GM12865 (cell line): ENCODE measurements around the gene CYP2J2.
A peak's percentile ranks its signal among the peaks of the same experiment; 100 is the strongest.

Experiments
- DNase-seq: peaks from one replicate; pipeline ENCODE4 v3.0.0; 2010; ENCODE audit warnings: low read depth
- H3K4me3 ChIP-seq: 2 replicates; pipeline ENCODE4 v1.5.1; 2011; ENCODE audit warnings: mild to moderate bottlenecking, low read depth, low read length, control low read depth
- CTCF ChIP-seq: IDR thresholded peaks from 2 replicates; pipeline ENCODE4 v1.5.1; 2011; ENCODE audit warnings: low read length, control low read depth, low read depth, inconsistent platforms; ENCODE audit not compliant: insufficient read depth; ENCODE audit errors: missing control alignments

Gene CYP2J2

GRCh38 chr1:59906931-59907330 lies 19.6 kb downstream of the CYP2J2 start:
- H3K4me3 ChIP-seq: no peak overlapping the region
- no peak for TF ChIP-seq CTCF
- no peak for DNase-seq

GRCh38 chr1:59903141-59903754 lies 23.3 kb downstream of the CYP2J2 start:
- peak; percentile 18 for DNase-seq
- H3K4me3 ChIP-seq: no peak overlapping the region

GRCh38 chr1:59901770-59902388 lies 24.7 kb downstream of the CYP2J2 start:
- DNase-seq: no peak
- no peak for TF ChIP-seq CTCF

More at GRCh38 chr1:59903141-59903754, 23.3 kb downstream of the CYP2J2 start:
- TF ChIP-seq CTCF: peak; percentile 39

GRCh38 chr1:59900640-59901039 lies 25.9 kb downstream of the CYP2J2 start:
- no peak for TF ChIP-seq CTCF
- no peak overlapping the region for H3K4me3 ChIP-seq
- no peak for DNase-seq

More at GRCh38 chr1:59901770-59902388, 24.7 kb downstream of the CYP2J2 start:
- H3K4me3 ChIP-seq: no peak overlapping the region

GRCh38 chr1:59898927-59899326 lies 27.6 kb downstream of the CYP2J2 start:
- no peak for TF ChIP-seq CTCF
- no peak for DNase-seq
- no peak overlapping the region for H3K4me3 ChIP-seq

GRCh38 chr1:59897165-59897564 lies 29.4 kb downstream of the CYP2J2 start:
- no peak for DNase-seq
- H3K4me3 ChIP-seq: no peak overlapping the region
- TF ChIP-seq CTCF: no peak
